HG03354 (cell line): ENCODE results near the gene REPS2.

Experiments used
- ATAC-seq: cut with Tn5 transposase; IDR thresholded peaks from one replicate; pipeline ENCODE4 v1.9.1; 2021; ENCODE audit warnings: mild to moderate bottlenecking; ENCODE audit not compliant: unreplicated experiment, poor library complexity, severe bottlenecking

REPS2 gene

GRCh38 chrX:17174671-17175070, 228.2 kb downstream of the REPS2 start:
- ATAC-seq, result no peak

- ATAC-seq, result no peak
Observed at GRCh38 chrX:17182317-17182716, 235.9 kb downstream of the REPS2 start.

GRCh38 chrX:17183566-17183965, 237.1 kb downstream of the REPS2 start:
- ATAC-seq, result no peak

GRCh38 chrX:17185431-17185830, 239.0 kb downstream of the REPS2 start:
- ATAC-seq, result no peak

- ATAC-seq, result no peak
Observed at GRCh38 chrX:17187136-17187756, 240.8 kb downstream of the REPS2 start.

GRCh38 chrX:17192106-17192505, 245.6 kb downstream of the REPS2 start:
- no peak for ATAC-seq
